ENCODE measurements around the gene KLHDC8A. TPM values are rescaled to one million over a fixed set of nuclear protein-coding genes. Genes with fewer than 3 reads are reported as not detected.

KLHDC8A gene
- total and polyA plus RNA-seq, 2 experiments from 2014 or later = 0.71 to 1.2 TPM

GRCh38 chr1:205374210-205375078 lies 17.7 kb upstream of the KLHDC8A start:
- Histone ChIP-seq H3K27me3 (no peaks in the 10 kb centered on the region), H3K27ac (no peak overlapping the region), H3K4me1 (ENCODE audit: low read depth) (peaks cover 42% of the 10 kb centered on the region), H3K36me3 (no peaks in the 10 kb centered on the region), H3K4me3 (no peak overlapping the region), H3K9me3 (ENCODE audit: low read depth) (no peaks in the 10 kb centered on the region)
- TF ChIP-seq, protein P1, sequence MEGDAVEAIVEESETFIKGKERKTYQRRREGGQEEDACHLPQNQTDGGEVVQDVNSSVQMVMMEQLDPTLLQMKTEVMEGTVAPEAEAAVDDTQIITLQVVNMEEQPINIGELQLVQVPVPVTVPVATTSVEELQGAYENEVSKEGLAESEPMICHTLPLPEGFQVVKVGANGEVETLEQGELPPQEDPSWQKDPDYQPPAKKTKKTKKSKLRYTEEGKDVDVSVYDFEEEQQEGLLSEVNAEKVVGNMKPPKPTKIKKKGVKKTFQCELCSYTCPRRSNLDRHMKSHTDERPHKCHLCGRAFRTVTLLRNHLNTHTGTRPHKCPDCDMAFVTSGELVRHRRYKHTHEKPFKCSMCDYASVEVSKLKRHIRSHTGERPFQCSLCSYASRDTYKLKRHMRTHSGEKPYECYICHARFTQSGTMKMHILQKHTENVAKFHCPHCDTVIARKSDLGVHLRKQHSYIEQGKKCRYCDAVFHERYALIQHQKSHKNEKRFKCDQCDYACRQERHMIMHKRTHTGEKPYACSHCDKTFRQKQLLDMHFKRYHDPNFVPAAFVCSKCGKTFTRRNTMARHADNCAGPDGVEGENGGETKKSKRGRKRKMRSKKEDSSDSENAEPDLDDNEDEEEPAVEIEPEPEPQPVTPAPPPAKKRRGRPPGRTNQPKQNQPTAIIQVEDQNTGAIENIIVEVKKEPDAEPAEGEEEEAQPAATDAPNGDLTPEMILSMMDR (IDR thresholded peaks at IDR 0.05; ENCODE audit: low read depth, low read length) = no peak
- DNase-seq (ENCODE audit: low read depth in 1 of 2, low spot score in 1 of 2) = peak in 1 of 2 donors; percentile 67

DNA sequence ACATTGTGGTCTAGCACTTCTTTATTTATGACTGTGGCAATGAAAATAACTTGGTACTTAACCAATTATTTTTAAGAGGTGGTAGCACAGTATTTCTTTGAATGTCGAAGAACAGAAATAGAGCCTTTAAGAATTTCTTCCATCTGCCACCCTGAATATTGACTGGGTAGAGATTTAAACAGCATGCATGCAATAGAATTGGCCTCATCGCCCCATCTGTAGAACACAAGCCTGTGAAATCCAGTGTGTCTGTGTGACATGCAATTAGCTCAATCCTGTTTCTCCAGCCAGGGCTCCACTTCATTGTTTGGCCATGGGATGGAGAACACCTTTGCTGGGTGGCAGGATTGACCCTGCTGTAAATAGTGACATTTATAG lies 17.1 kb upstream of the KLHDC8A start:
- Histone ChIP-seq H3K9me3 (ENCODE audit: low read depth) (no peaks in the 10 kb centered on the region), H3K4me1 (ENCODE audit: low read depth) (peaks cover 42% of the 10 kb centered on the region), H3K27me3 (no peaks in the 10 kb centered on the region), H3K4me3 (no peak overlapping the region), H3K36me3 (no peaks in the 10 kb centered on the region), H3K27ac (peak overlapping the region; percentile 20)
- DNase-seq (ENCODE audit: low read depth in 1 of 2, low spot score in 1 of 2) = no peak
- TF ChIP-seq, protein P1 (IDR thresholded peaks at IDR 0.05; ENCODE audit: low read depth, low read length) = no peak

DNA sequence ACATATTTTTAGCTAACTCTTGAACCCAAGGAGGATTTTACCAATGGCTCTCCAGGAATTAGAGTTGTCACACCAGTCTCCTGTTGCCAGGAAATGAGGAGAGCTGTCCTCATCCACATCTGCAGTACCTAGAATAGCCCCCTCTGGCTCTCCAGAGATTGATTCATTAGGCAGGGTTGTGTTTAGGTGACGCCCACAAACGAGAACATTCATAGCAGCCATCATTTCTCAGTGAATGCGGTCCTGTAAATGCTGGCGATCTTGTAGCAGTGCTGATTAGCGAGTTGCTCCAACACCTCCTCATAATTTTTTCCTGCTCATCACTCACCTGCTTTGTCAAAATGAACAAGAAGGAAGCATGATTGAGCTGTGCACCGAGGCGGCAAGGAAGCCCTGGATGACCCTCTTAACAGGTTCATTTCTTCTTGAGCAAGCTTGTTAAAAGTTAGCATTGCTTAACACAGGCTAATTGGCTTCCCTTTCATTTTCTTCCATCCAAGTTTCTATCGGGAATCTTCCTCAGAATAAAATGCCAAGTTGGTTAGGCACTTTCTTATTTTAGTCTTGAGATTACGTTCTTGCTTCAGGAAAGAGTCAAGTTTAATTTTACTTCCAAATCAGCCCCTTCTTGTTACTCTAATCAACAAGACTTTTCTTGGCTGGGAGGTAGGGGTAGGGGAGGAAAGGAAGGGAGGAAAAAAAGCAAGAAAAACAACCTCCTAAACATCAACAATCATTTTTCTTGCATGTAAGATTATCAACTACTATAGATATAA lies 16.5 kb upstream of the KLHDC8A start:
- Histone ChIP-seq H3K27me3 (no peaks in the 10 kb centered on the region), H3K4me3 (no peak overlapping the region), H3K9me3 (ENCODE audit: low read depth) (no peaks in the 10 kb centered on the region), H3K4me1 (ENCODE audit: low read depth) (peaks cover 42% of the 10 kb centered on the region), H3K27ac (peak overlapping the region; percentile 20), H3K36me3 (no peaks in the 10 kb centered on the region)
- DNase-seq (ENCODE audit: low read depth in 1 of 2, low spot score in 1 of 2) = no peak
- TF ChIP-seq, protein P1 (IDR thresholded peaks at IDR 0.05; ENCODE audit: low read depth, low read length) = no peak

GRCh38 chr1:205371871-205372660 lies 15.3 kb upstream of the KLHDC8A start:
- TF ChIP-seq, protein P1 (IDR thresholded peaks at IDR 0.05; ENCODE audit: low read depth, low read length) = no peak
- Histone ChIP-seq H3K36me3 (no peaks in the 10 kb centered on the region), H3K9me3 (ENCODE audit: low read depth) (no peaks in the 10 kb centered on the region), H3K27me3 (no peaks in the 10 kb centered on the region), H3K27ac (peak overlapping the region; percentile 68), H3K4me3 (no peak overlapping the region), H3K4me1 (ENCODE audit: low read depth) (peaks cover 42% of the 10 kb centered on the region)
- peak in 1 of 2 donors; percentile 88 for DNase-seq (ENCODE audit: low read depth in 1 of 2, low spot score in 1 of 2)

DNA sequence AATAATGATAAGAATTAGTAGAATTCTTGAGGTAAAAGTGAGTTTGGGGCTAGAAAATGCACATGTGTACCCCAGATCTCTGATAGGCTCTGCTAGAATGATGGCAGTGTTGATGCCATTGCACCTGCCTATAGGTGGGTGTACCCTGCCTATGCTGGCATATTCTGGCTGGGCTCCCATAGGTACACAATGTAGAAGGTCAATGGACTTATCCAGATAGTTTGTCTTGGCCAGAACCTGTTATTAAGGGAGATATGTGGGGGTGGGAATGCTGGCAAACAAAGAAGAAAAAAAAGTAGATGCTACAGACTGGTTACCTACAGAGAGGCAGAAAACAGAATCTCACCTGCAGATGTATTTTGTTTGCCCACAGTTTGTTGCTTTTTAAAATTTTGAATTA lies 14.1 kb upstream of the KLHDC8A start:
- peaks cover 38% of the 10 kb centered on the region for H3K4me1 ChIP-seq (ENCODE audit: low read depth)
- no peaks in the 10 kb centered on the region for H3K9me3 ChIP-seq (ENCODE audit: low read depth)
- H3K36me3 ChIP-seq = no peaks in the 10 kb centered on the region
- no peak overlapping the region for H3K27ac ChIP-seq
- H3K27me3 ChIP-seq = no peaks in the 10 kb centered on the region
- TF ChIP-seq, protein P1 (IDR thresholded peaks at IDR 0.05; ENCODE audit: low read depth, low read length) = no peak
- H3K4me3 ChIP-seq = no peak overlapping the region
- no peak for DNase-seq (ENCODE audit: low read depth in 1 of 2, low spot score in 1 of 2)

All from cardiac muscle cell (in vitro differentiated cells and primary cell).